SK-N-MC (cell line): ENCODE results near the gene RBM43.

Experiments
- EZH2 ChIP-seq: fragments of 200-600 bp; sonication (generic); IDR thresholded peaks from one replicate; pipeline ENCODE4 v1.6.1; 2017; ENCODE audit warnings: antibody characterized with exemption
- FOXP2 ChIP-seq: optimal IDR thresholded peaks from 2 replicates; pipeline ENCODE3; 2011; ENCODE audit warnings: mild to moderate bottlenecking, moderate library complexity; ENCODE audit not compliant: insufficient read depth; ENCODE audit errors: extremely low read length, control extremely low read depth
- POLR2AphosphoS5 ChIP-seq: IDR thresholded peaks from 2 replicates; pipeline ENCODE4 v1.6.1; 2012; ENCODE audit warnings: mild to moderate bottlenecking, low read depth, low read length, borderline replicate concordance

- TF ChIP-seq POLR2AphosphoS5 (no peak; the same call in 1 of the 2 replicates), EZH2 (no peak), FOXP2 (no peak)
Observed at GRCh38 chr2:151302404-151302803, 40.7 kb upstream of the RBM43 start.
